ACHN (cell line): Measurements from ENCODE around the gene ATP5F1A.
"Not testable (repeated sequence)": the region's sequence is repeated elsewhere in the genome, so short reads cannot be mapped to it uniquely, and the experiment has no call there.

Experiments
- DNase-seq: peaks from one replicate; pipeline ENCODE4 v3.0.0-alpha.2; 2015
- in situ Hi-C: cut with HindIII; loops from 2 replicates; pipeline ENCODE4 v1.10.0; 2017; ENCODE audit warnings: low sequenced_read_pairs, low pct_ligation_motif_present, low pct_unique_long_range_greater_than_20kb

The ATP5F1A gene

GRCh38 chr18:46097801-46098615 is at the start of gene ATP5F1A:
Gene ATP5F1A (minus strand): TSS chr18:46098296. CDS start chr18:46098231, 65 bp downstream.
- in situ Hi-C loops = loop anchor here (25.0 kb wide), 1 partner anchor 186 kb away; no protein-coding TSS in a partner anchor
- peak; percentile 80 for DNase-seq

DNA sequence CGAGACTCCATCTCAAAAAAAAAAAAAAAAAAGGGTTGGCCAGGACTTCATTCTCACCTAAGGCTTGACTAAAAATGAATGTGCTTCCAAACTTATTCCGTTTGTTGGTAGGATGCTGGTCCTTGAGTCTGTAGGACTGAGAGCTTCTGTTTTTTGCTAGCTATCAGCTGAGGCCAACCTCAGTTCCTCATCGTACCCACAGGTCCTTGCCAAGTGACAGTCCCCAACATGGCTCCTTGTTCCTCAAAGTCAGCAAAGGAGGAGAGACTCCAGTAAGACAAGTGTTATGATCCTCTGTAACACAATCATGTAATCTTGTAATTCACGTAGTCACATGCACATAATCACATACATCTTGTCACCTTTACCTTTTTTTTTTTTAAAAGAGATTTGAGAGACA is 43.1 kb upstream of the ATP5F1A start:
- no peak for DNase-seq
- in situ Hi-C loops = no loop called here

DNA sequence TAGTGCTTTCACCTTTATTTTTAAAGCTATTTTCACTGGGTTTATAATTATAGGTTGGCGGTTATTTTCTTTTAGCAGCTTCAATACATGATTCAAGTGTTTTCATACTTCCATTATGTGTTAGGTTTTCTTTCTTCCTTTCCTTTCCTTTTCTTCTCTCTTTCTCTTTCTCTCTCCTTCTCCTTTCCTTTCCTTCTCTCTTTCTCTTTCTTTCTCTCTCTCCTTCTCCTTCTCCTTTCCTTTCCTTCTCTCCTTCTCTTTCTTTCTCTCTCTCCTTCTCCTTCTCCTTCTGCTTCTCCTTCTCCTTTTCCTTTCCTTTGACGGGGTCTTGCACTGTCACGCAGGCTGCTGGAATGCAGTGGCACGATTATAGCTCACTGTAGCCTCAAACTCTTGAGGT is 42.1 kb upstream of the ATP5F1A start:
- in situ Hi-C loops = no loop called here
- no peak for DNase-seq

DNA sequence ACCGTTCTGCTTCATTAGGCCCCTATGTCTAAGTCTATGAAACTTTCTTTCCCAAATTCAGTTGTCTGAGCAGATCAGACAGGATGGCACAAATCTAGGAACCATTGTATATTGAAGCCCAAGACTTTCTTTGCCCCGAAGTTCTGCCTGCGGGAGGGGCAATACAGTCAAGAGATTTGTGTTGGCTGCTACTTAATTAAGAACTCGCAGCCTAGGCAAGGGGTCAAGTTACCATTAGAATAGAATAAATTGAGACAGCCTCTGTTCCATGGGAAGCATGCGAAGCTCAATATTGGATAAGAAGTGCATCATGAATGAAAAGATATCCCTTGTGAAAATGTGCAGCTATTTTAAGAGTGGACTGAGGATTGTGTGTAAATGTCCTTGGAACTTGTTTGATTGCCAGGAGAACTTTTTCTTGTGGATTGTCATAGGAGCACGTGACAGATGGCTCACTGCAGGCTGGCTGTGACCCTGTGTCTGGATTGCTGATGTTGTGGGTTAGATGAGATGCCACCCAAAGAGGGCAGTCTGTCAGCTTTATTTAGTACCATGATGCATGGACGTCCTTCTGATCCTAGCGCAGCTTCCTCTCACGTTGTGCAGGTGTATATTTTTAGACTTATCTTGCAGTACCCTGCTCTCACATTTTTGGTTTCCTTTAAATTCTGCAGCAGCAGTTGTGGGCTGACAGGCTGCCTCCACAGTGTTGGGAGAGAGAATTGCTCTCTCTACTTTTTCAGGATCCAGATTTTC is 37.0 kb upstream of the ATP5F1A start:
- in situ Hi-C loops = no loop called here
- no peak for DNase-seq

DNA sequence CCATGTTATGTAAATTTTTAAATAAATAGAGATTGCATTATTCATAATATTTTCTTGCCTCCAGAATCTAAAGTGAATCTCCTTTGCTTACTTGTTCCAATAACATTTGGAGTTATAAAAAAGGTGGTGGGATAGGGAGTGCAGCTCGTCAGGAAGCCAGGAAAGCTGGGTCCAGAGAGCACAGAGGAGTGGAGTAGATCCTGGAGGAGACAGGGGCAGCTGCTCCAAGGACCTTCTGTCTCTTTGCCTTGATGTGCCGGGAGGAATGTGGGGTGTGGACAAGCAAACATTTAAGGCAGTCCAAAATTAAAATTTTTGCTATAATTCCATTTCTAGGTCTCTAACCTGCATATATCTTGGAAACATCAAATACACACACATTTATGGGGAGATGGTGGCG is 35.4 kb upstream of the ATP5F1A start:
- in situ Hi-C loops = no loop called here

DNA sequence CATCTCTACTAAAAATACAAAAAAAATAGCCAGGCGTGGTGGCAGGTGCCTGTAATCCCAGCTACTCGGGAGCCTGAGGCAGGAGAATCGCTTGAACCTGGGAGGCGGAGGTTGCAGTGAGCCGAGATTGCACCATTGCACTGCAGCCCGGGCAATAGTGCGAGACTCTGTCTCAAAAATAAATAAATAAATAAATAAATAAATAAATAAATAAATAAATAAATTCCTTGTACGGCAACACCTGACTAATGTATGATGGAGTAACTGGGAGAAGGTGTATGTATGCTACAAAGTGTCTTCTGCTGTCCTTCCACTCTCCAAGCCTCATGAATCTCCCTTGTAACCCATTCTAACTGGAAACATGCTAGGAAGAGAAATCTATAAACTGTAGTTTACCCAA is 32.5 kb upstream of the ATP5F1A start:
- in situ Hi-C loops = not testable (repeated sequence)

More for the DNA sequence above, 35.4 kb upstream of the ATP5F1A start:
- DNase-seq = no peak

GRCh38 chr18:46130061-46130460 is 32.0 kb upstream of the ATP5F1A start:
- in situ Hi-C loops = no loop called here
- no peak for DNase-seq

More for the DNA sequence above, 32.5 kb upstream of the ATP5F1A start:
- DNase-seq = not testable (repeated sequence)

DNA sequence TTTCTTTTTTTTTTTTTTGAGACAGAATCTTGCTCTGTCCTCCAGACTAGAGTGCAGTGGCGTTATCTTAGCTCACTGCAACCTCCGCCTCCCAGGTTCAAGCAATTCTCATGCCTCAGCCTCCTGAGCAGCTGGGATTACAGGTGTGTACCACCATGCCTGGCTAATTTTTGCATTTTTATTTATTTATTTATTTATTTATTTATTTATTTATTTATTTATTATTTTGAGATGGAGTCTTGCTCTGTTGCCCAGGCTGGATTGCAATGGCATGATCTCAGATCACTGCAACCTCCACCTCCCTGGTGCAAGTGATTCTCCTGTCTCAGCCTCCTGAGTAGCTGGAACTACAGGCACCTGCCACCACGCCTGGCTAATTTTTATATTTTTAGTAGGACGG is 28.5 kb upstream of the ATP5F1A start:
- DNase-seq, in situ Hi-C loops: not testable (repeated sequence)

- in situ Hi-C loops = no loop called here
- DNase-seq = no peak
Measured at GRCh38 chr18:46113751-46114150, 15.7 kb upstream of the ATP5F1A start.

DNA sequence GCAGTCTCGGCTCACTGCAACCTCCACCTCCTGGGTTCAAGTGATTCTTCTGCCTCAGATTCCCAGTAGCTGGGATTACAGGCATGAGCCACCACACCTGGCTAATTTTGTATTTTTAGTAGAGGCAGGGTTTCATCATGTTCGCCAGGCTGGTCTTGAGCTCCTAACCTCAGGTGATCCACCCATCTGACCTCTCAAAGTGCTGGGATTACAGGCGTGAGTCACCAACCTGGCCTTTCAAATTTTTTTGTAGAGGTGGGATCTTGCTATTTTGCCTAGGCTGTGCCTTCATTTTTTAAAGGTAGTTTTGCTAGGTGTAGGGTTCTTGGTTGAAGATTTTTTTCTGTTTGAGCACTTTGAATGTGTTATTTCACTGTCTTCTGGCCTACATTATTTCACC is 12.3 kb upstream of the ATP5F1A start:
- DNase-seq = no peak
- in situ Hi-C loops = no loop called here

- in situ Hi-C loops = no loop called here
- DNase-seq = no peak
Measured at GRCh38 chr18:46109386-46109785, 11.3 kb upstream of the ATP5F1A start.

DNA sequence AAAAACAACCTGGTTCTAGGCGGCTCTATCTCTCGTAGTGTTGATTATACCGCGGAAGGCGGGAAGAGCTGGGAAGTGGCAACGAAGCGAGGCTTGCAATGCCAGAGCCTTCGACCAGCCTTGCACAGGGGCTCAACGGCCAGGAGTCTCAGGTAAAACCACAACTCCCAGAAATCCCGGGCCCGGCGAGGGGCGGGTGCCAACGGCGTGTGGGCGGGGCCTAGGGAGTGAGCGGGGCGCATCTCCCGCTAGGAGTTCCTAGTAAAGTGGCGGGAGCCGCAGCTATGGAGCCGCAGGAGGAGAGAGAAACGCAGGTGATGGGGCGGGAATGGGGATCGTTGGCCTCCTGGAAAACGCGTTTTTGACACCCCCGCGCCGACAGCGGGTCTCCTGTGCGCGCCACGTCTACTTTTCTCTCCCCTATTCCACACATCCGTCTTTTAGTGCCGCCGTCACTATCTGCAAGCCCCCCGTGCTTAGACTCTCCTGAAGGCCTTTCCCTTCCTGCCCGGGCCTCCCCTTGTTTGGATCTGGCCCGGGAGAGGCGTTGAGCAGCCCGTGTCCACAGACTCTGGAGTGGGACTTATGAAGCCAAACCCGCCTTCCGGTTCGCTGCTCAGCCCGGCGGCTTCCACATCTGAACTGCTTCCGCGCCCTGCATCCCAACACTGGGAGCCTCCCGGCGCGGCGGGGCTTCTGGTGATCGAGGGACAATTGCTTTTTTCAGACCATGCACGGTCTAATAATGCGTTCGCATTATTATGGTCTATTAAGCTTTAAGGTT is 6.2 kb upstream of the ATP5F1A start, which contains the start of gene HAUS1:
TSS of gene HAUS1 (plus strand) at position 258 of the 784 bp plus-strand sequence. CDS start at position 285, 27 bp downstream.
- DNase-seq = peak; percentile 86
- in situ Hi-C loops = no loop called here

- no peak for DNase-seq
- in situ Hi-C loops = loop anchor here (25.0 kb wide), 1 partner anchor 187 kb away; no protein-coding TSS in a partner anchor
Measured at GRCh38 chr18:46099463-46099862, 1.4 kb upstream of the ATP5F1A start.

DNA sequence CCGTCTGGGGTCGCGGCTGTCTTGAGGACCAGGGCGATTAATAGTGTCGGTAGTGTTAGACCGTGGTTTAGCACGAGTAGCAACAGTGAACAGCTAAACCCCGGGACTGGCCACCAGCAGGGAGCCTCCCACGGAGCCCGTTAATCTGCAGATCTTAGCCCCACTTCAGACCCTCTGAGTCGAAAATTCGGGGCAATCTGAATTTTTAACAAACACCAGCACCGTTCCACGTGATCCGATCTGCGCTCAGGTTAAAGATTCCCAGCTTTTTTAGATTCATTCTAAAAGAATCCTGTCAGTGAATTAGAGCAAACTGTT is 479 bp upstream of the ATP5F1A start:
- in situ Hi-C loops = loop anchor here (25.0 kb wide), 1 partner anchor 186 kb away; no protein-coding TSS in a partner anchor
- no peak for DNase-seq

GRCh38 chr18:46097431-46097800 is 680 bp downstream of the ATP5F1A start:
- no peak for DNase-seq
- in situ Hi-C loops = loop anchor here (25.0 kb wide), 1 partner anchor 185 kb away; no protein-coding TSS in a partner anchor

DNA sequence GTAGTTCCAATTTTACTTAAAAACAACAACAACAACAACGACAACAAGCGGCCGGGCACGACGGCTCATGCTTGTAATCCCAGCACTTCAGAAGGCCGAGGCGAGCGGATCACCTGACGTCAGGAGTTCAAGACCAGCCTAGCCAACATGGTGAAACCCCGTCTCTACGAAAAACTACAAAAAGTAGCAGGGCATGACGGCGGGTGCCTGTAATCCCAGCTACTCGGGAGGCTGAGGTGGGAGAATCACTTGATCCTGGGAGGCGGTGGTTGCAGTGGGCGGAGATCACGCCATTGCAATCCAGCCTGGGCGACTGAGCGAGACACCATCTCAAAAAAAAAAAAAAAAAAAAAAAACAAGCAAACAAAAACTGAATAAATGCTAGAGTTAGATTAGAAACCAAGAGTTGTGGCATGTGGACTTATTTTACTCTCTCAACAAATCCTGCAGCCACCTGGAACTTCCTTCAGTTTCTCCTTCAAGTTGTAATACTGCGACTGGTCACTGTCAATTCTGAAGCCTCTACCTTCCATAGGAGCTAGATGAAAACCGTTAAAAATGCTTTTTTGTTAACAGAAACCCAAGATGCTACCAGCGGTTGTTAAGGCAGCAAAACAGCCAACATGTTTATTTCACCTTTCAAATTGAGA is 1.3 kb downstream of the ATP5F1A start:
- DNase-seq = peak; percentile 10
- in situ Hi-C loops = loop anchor here (25.0 kb wide), 1 partner anchor 184 kb away; no protein-coding TSS in a partner anchor

- DNase-seq = no peak
- in situ Hi-C loops = loop anchor here (25.0 kb wide), 1 partner anchor 183 kb away; no protein-coding TSS in a partner anchor
Measured at GRCh38 chr18:46095532-46095931, 2.6 kb downstream of the ATP5F1A start.

- in situ Hi-C loops = loop anchor here (25.0 kb wide), 1 partner anchor 176 kb away; no protein-coding TSS in a partner anchor
- not testable (repeated sequence) for DNase-seq
Measured at GRCh38 chr18:46088501-46088900, 9.6 kb downstream of the ATP5F1A start.
